ENCODE data around the gene USP3. TPM values are rescaled to one million over a fixed set of nuclear protein-coding genes. Genes with fewer than 3 reads are reported as not detected.
"Not testable (repeated sequence)": the region's sequence is repeated elsewhere in the genome, so short reads cannot be mapped to it uniquely, and the experiment has no call there.

Gene USP3
- total RNA-seq, 1 experiment from 2014 or later = 50.8 TPM

GRCh38 chr15:63487076-63487757 is 17.2 kb upstream of the USP3 start:
- H3K27me3 ChIP-seq (ENCODE audit: control insufficient read depth, insufficient read depth, low read length) = peaks cover 3% of the 10 kb centered on the region; the same call in 1 of the 2 replicates
- no peak overlapping the region for H3K4me3 ChIP-seq (ENCODE audit: insufficient read depth, low read depth, low read length)
- H3K36me3 ChIP-seq (replicated peaks; ENCODE audit: control insufficient read depth, insufficient read depth, low read length) = no peaks in the 10 kb centered on the region
- peak; percentile 87 for DNase-seq

GRCh38 chr15:63487758-63488397 is 16.5 kb upstream of the USP3 start:
- H3K4me3 ChIP-seq (ENCODE audit: insufficient read depth, low read depth, low read length); H3K27me3 ChIP-seq (ENCODE audit: control insufficient read depth, insufficient read depth, low read length); DNase-seq; H3K36me3 ChIP-seq (replicated peaks; ENCODE audit: control insufficient read depth, insufficient read depth, low read length): not testable (repeated sequence)

GRCh38 chr15:63488398-63488960 is 15.9 kb upstream of the USP3 start:
- Histone ChIP-seq H3K36me3 (replicated peaks; ENCODE audit: control insufficient read depth, insufficient read depth, low read length) (no peaks in the 10 kb centered on the region), H3K27me3 (ENCODE audit: control insufficient read depth, insufficient read depth, low read length) (peaks cover 7% of the 10 kb centered on the region; the same call in 1 of the 2 replicates), H3K4me3 (ENCODE audit: insufficient read depth, low read depth, low read length) (no peak overlapping the region)
- no peak for DNase-seq

- no peak for DNase-seq
- Histone ChIP-seq H3K27me3 (ENCODE audit: control insufficient read depth, insufficient read depth, low read length) (peaks cover 9% of the 10 kb centered on the region; the same call in 1 of the 2 replicates), H3K36me3 (replicated peaks; ENCODE audit: control insufficient read depth, insufficient read depth, low read length) (no peaks in the 10 kb centered on the region), H3K4me3 (ENCODE audit: insufficient read depth, low read depth, low read length) (no peak overlapping the region)
Observed at GRCh38 chr15:63489352-63489751, 15.0 kb upstream of the USP3 start.

- H3K4me3 ChIP-seq (ENCODE audit: insufficient read depth, low read depth, low read length) = no peak overlapping the region
- H3K36me3 ChIP-seq (replicated peaks; ENCODE audit: control insufficient read depth, insufficient read depth, low read length) = no peaks in the 10 kb centered on the region
- H3K27me3 ChIP-seq (ENCODE audit: control insufficient read depth, insufficient read depth, low read length) = peaks cover 9% of the 10 kb centered on the region; the same call in 1 of the 2 replicates
- no peak for DNase-seq
Observed at GRCh38 chr15:63490345-63491034, 13.9 kb upstream of the USP3 start.

- no peak overlapping the region for H3K4me3 ChIP-seq (ENCODE audit: insufficient read depth, low read depth, low read length)
- DNase-seq = no peak
- no peaks in the 10 kb centered on the region for H3K36me3 ChIP-seq (replicated peaks; ENCODE audit: control insufficient read depth, insufficient read depth, low read length)
- peaks cover 13% of the 10 kb centered on the region; the same call in 1 of the 2 replicates for H3K27me3 ChIP-seq (ENCODE audit: control insufficient read depth, insufficient read depth, low read length)
Observed at GRCh38 chr15:63491116-63491827, 13.1 kb upstream of the USP3 start.

- no peak for DNase-seq
- H3K27me3 ChIP-seq (ENCODE audit: control insufficient read depth, insufficient read depth, low read length) = peaks cover 18% of the 10 kb centered on the region; the same call in 1 of the 2 replicates
Observed at GRCh38 chr15:63491979-63492378, 12.4 kb upstream of the USP3 start.

GRCh38 chr15:63492541-63493077 is 11.8 kb upstream of the USP3 start:
- Histone ChIP-seq H3K27me3 (ENCODE audit: control insufficient read depth, insufficient read depth, low read length) (peaks cover 22% of the 10 kb centered on the region), H3K4me3 (ENCODE audit: insufficient read depth, low read depth, low read length) (no peak overlapping the region), H3K36me3 (replicated peaks; ENCODE audit: control insufficient read depth, insufficient read depth, low read length) (no peaks in the 10 kb centered on the region)
- DNase-seq = no peak

More at GRCh38 chr15:63491979-63492378, 12.4 kb upstream of the USP3 start:
- Histone ChIP-seq H3K36me3 (replicated peaks; ENCODE audit: control insufficient read depth, insufficient read depth, low read length) (no peaks in the 10 kb centered on the region), H3K4me3 (ENCODE audit: insufficient read depth, low read depth, low read length) (no peak overlapping the region)

GRCh38 chr15:63493436-63493835 is 11.0 kb upstream of the USP3 start:
- Histone ChIP-seq H3K27me3 (ENCODE audit: control insufficient read depth, insufficient read depth, low read length) (peaks cover 29% of the 10 kb centered on the region), H3K36me3 (replicated peaks; ENCODE audit: control insufficient read depth, insufficient read depth, low read length) (no peaks in the 10 kb centered on the region), H3K4me3 (ENCODE audit: insufficient read depth, low read depth, low read length) (no peak overlapping the region)
- DNase-seq = no peak

GRCh38 chr15:63494408-63494807 is 10.0 kb upstream of the USP3 start:
- no peaks in the 10 kb centered on the region for H3K36me3 ChIP-seq (replicated peaks; ENCODE audit: control insufficient read depth, insufficient read depth, low read length)
- no peak for DNase-seq
- no peak overlapping the region for H3K4me3 ChIP-seq (ENCODE audit: insufficient read depth, low read depth, low read length)
- peaks cover 33% of the 10 kb centered on the region for H3K27me3 ChIP-seq (ENCODE audit: control insufficient read depth, insufficient read depth, low read length)

GRCh38 chr15:63495343-63495742 is 9.1 kb upstream of the USP3 start:
- DNase-seq = no peak
- Histone ChIP-seq H3K4me3 (ENCODE audit: insufficient read depth, low read depth, low read length) (no peak overlapping the region), H3K36me3 (replicated peaks; ENCODE audit: control insufficient read depth, insufficient read depth, low read length) (no peaks in the 10 kb centered on the region), H3K27me3 (ENCODE audit: control insufficient read depth, insufficient read depth, low read length) (peaks cover 41% of the 10 kb centered on the region)

GRCh38 chr15:63495780-63496488 is 8.5 kb upstream of the USP3 start:
- no peaks in the 10 kb centered on the region for H3K36me3 ChIP-seq (replicated peaks; ENCODE audit: control insufficient read depth, insufficient read depth, low read length)
- DNase-seq = no peak
- H3K4me3 ChIP-seq (ENCODE audit: insufficient read depth, low read depth, low read length) = no peak overlapping the region
- peaks cover 47% of the 10 kb centered on the region for H3K27me3 ChIP-seq (ENCODE audit: control insufficient read depth, insufficient read depth, low read length)

- Histone ChIP-seq H3K27me3 (ENCODE audit: control insufficient read depth, insufficient read depth, low read length) (peaks cover 61% of the 10 kb centered on the region), H3K4me3 (ENCODE audit: insufficient read depth, low read depth, low read length) (no peak overlapping the region), H3K36me3 (replicated peaks; ENCODE audit: control insufficient read depth, insufficient read depth, low read length) (no peaks in the 10 kb centered on the region)
- no peak for DNase-seq
Observed at GRCh38 chr15:63497642-63498467, 6.5 kb upstream of the USP3 start.

Measured in H7 (cell line).